Activated naive CD8-positive, alpha-beta T cell (primary cell): ENCODE measurements around the gene IL23A.

ENCODE experiments used
- H3K27ac Mint-ChIP-seq: one replicate; pipeline ENCODE4 v1.8.0; 2021; ENCODE audit warnings: mixed read lengths
- H3K27me3 Mint-ChIP-seq: one replicate; pipeline ENCODE4 v1.8.0; 2021; ENCODE audit warnings: mixed read lengths
- H3K36me3 Mint-ChIP-seq: one replicate; pipeline ENCODE4 v1.8.0; 2021; ENCODE audit warnings: mixed read lengths
- H3K4me1 Mint-ChIP-seq: one replicate; pipeline ENCODE4 v1.8.0; 2021; ENCODE audit warnings: low read depth, mixed read lengths
- H3K4me3 Mint-ChIP-seq: one replicate; pipeline ENCODE4 v1.8.0; 2021; ENCODE audit warnings: mild to moderate bottlenecking, mixed read lengths
- H3K9me3 Mint-ChIP-seq: one replicate; pipeline ENCODE4 v1.8.0; 2021; ENCODE audit warnings: low read depth, mixed read lengths

Gene IL23A

GRCh38 chr12:56338308-56339157, at the start of gene IL23A:
Gene IL23A (plus strand): TSS chr12:56338884. CDS start chr12:56339045, 161 bp downstream.
- Mint-ChIP-seq H3K9me3 (no peaks in the 10 kb centered on the region), H3K27ac (peak within 1 kb of the TSS; percentile 100), H3K27me3 (no peaks in the 10 kb centered on the region), H3K36me3 (peaks cover 11% of the 10 kb centered on the region), H3K4me3 (peak within 1 kb of the TSS; percentile 98), H3K4me1 (peaks cover 51% of the 10 kb centered on the region)

GRCh38 chr12:56293795-56294194, 44.9 kb upstream of the IL23A start:
- no peak overlapping the region for H3K4me3 Mint-ChIP-seq

GRCh38 chr12:56296295-56296694, 42.4 kb upstream of the IL23A start:
- Mint-ChIP-seq H3K4me3 (peak overlapping the region; percentile 27), H3K4me1 (peaks cover 63% of the 10 kb centered on the region), H3K27me3 (no peaks in the 10 kb centered on the region), H3K27ac (no peak overlapping the region), H3K36me3 (peaks cover 2% of the 10 kb centered on the region), H3K9me3 (no peaks in the 10 kb centered on the region)

More at GRCh38 chr12:56293795-56294194, 44.9 kb upstream of the IL23A start:
- Mint-ChIP-seq H3K27me3 (no peaks in the 10 kb centered on the region), H3K4me1 (peaks cover 60% of the 10 kb centered on the region), H3K36me3 (peaks cover 4% of the 10 kb centered on the region), H3K27ac (no peak overlapping the region), H3K9me3 (no peaks in the 10 kb centered on the region)

GRCh38 chr12:56297400-56297799, 41.3 kb upstream of the IL23A start:
- peak overlapping the region; percentile 54 for H3K27ac Mint-ChIP-seq
- H3K9me3 Mint-ChIP-seq: no peaks in the 10 kb centered on the region
- peak overlapping the region; percentile 75 for H3K4me3 Mint-ChIP-seq
- peaks cover 2% of the 10 kb centered on the region for H3K36me3 Mint-ChIP-seq
- no peaks in the 10 kb centered on the region for H3K27me3 Mint-ChIP-seq
- H3K4me1 Mint-ChIP-seq: peaks cover 66% of the 10 kb centered on the region

GRCh38 chr12:56298828-56299227, 39.9 kb upstream of the IL23A start:
- Mint-ChIP-seq H3K27ac (peak overlapping the region; percentile 98), H3K4me1 (peaks cover 60% of the 10 kb centered on the region), H3K36me3 (peaks cover 2% of the 10 kb centered on the region), H3K4me3 (peak overlapping the region; percentile 97), H3K27me3 (no peaks in the 10 kb centered on the region), H3K9me3 (no peaks in the 10 kb centered on the region)

GRCh38 chr12:56299308-56299852, 39.3 kb upstream of the IL23A start:
- H3K9me3 Mint-ChIP-seq: no peaks in the 10 kb centered on the region
- peak overlapping the region; percentile 97 for H3K4me3 Mint-ChIP-seq
- H3K36me3 Mint-ChIP-seq: peaks cover 2% of the 10 kb centered on the region
- peak overlapping the region; percentile 98 for H3K27ac Mint-ChIP-seq
- peaks cover 55% of the 10 kb centered on the region for H3K4me1 Mint-ChIP-seq
- H3K27me3 Mint-ChIP-seq: no peaks in the 10 kb centered on the region

GRCh38 chr12:56299853-56300643, 38.6 kb upstream of the IL23A start, which contains the start of gene CS:
Gene CS (minus strand): TSS chr12:56300330. CDS start chr12:56300201, 129 bp downstream.
- Mint-ChIP-seq H3K27ac (peak within 1 kb of the TSS; percentile 98), H3K27me3 (no peaks in the 10 kb centered on the region), H3K4me3 (peak within 1 kb of the TSS; percentile 97), H3K36me3 (peaks cover 2% of the 10 kb centered on the region), H3K4me1 (peaks cover 54% of the 10 kb centered on the region), H3K9me3 (no peaks in the 10 kb centered on the region)

- peaks cover 2% of the 10 kb centered on the region for H3K36me3 Mint-ChIP-seq
Measured at GRCh38 chr12:56300644-56301464, 37.8 kb upstream of the IL23A start.

GRCh38 chr12:56304276-56304675, 34.4 kb upstream of the IL23A start:
- Mint-ChIP-seq H3K4me3 (no peak overlapping the region), H3K4me1 (peaks cover 22% of the 10 kb centered on the region), H3K27me3 (no peaks in the 10 kb centered on the region), H3K36me3 (no peaks in the 10 kb centered on the region), H3K27ac (no peak overlapping the region), H3K9me3 (no peaks in the 10 kb centered on the region)

More at GRCh38 chr12:56300644-56301464, 37.8 kb upstream of the IL23A start:
- Mint-ChIP-seq H3K9me3 (no peaks in the 10 kb centered on the region), H3K4me3 (peak overlapping the region; percentile 97), H3K27ac (peak overlapping the region; percentile 98), H3K27me3 (no peaks in the 10 kb centered on the region), H3K4me1 (peaks cover 53% of the 10 kb centered on the region)

GRCh38 chr12:56304872-56305590, 33.7 kb upstream of the IL23A start:
- Mint-ChIP-seq H3K27ac (no peak overlapping the region), H3K4me3 (no peak overlapping the region), H3K27me3 (no peaks in the 10 kb centered on the region), H3K4me1 (peaks cover 20% of the 10 kb centered on the region), H3K36me3 (no peaks in the 10 kb centered on the region), H3K9me3 (no peaks in the 10 kb centered on the region)

GRCh38 chr12:56307221-56307965, 31.3 kb upstream of the IL23A start:
- Mint-ChIP-seq H3K4me3 (no peak overlapping the region), H3K4me1 (peaks cover under 1% of the 10 kb centered on the region), H3K27ac (no peak overlapping the region), H3K36me3 (no peaks in the 10 kb centered on the region), H3K9me3 (no peaks in the 10 kb centered on the region), H3K27me3 (no peaks in the 10 kb centered on the region)

- Mint-ChIP-seq H3K36me3 (no peaks in the 10 kb centered on the region), H3K27me3 (no peaks in the 10 kb centered on the region), H3K27ac (no peak overlapping the region), H3K4me1 (no peaks in the 10 kb centered on the region), H3K9me3 (no peaks in the 10 kb centered on the region), H3K4me3 (no peak overlapping the region)
Measured at GRCh38 chr12:56308714-56309113, 30.0 kb upstream of the IL23A start.

GRCh38 chr12:56311003-56311402, 27.7 kb upstream of the IL23A start:
- no peaks in the 10 kb centered on the region for H3K9me3 Mint-ChIP-seq
- no peaks in the 10 kb centered on the region for H3K36me3 Mint-ChIP-seq
- peaks cover 7% of the 10 kb centered on the region for H3K4me1 Mint-ChIP-seq
- H3K27ac Mint-ChIP-seq: no peak overlapping the region
- no peak overlapping the region for H3K4me3 Mint-ChIP-seq
- no peaks in the 10 kb centered on the region for H3K27me3 Mint-ChIP-seq
